DOHH2 (cell line): ENCODE measurements around the gene HACD3.

Experiments
- H3F3A ChIP-seq: fragments of 200-600 bp; sonication (generic), shearing (Covaris generic); 2 replicates; pipeline ENCODE4 v1.6.0; 2016; ENCODE audit warnings: antibody characterized with exemption, mild to moderate bottlenecking; ENCODE audit not compliant: control insufficient read depth, insufficient read depth
- H3K27ac ChIP-seq: fragments of 200-600 bp; sonication (generic); 2 replicates; pipeline ENCODE4 v1.5.1; 2014; ENCODE audit warnings: low read depth, mild to moderate bottlenecking, low read length, moderate library complexity
- H3K27me3 ChIP-seq: fragments of 200-600 bp; sonication (generic); 2 replicates; pipeline ENCODE4 v1.6.1; 2014; ENCODE audit warnings: mild to moderate bottlenecking, low read length, mixed read lengths; ENCODE audit not compliant: control insufficient read depth
- H3K36me3 ChIP-seq: fragments of 200-600 bp; sonication (generic); 2 replicates; pipeline ENCODE4 v1.6.1; 2014; ENCODE audit warnings: mild to moderate bottlenecking, low read length, moderate library complexity, mixed read lengths; ENCODE audit not compliant: control insufficient read depth
- H3K4me1 ChIP-seq: fragments of 200-600 bp; sonication (generic); 2 replicates; pipeline ENCODE4 v1.6.1; 2014; ENCODE audit warnings: mild to moderate bottlenecking, low read length, mixed read lengths; ENCODE audit not compliant: control insufficient read depth
- H3K4me2 ChIP-seq: fragments of 200-600 bp; sonication (generic); 2 replicates; pipeline ENCODE4 v1.6.0; 2014; ENCODE audit warnings: mild to moderate bottlenecking, low read length, moderate library complexity
- H3K4me3 ChIP-seq: fragments of 200-600 bp; sonication (generic); 2 replicates; pipeline ENCODE4 v1.5.1; 2014; ENCODE audit warnings: mild to moderate bottlenecking, low read length, mixed read lengths
- H3K79me2 ChIP-seq: fragments of 200-600 bp; sonication (generic); 2 replicates; pipeline ENCODE4 v1.6.1; 2014; ENCODE audit warnings: mild to moderate bottlenecking, low read length, mixed read lengths; ENCODE audit not compliant: control insufficient read depth
- H3K9me2 ChIP-seq: fragments of 200-600 bp; sonication (generic); replicated peaks from 2 replicates; pipeline ENCODE4 v1.6.1; 2014; ENCODE audit warnings: mild to moderate bottlenecking, low read length, mixed read lengths; ENCODE audit not compliant: control insufficient read depth
- H3K9me3 ChIP-seq: fragments of 200-600 bp; sonication (generic); 2 replicates; pipeline ENCODE4 v1.6.1; 2014; ENCODE audit warnings: antibody characterized with exemption, low read length, mixed read lengths; ENCODE audit not compliant: control insufficient read depth, insufficient read depth
- H4K20me1 ChIP-seq: fragments of 200-600 bp; sonication (generic); 2 replicates; pipeline ENCODE4 v1.6.0; 2014; ENCODE audit warnings: low read depth, mild to moderate bottlenecking, antibody characterized with exemption, low read length, moderate library complexity; ENCODE audit not compliant: control insufficient read depth, insufficient read depth
- EZH2phosphoT487 ChIP-seq: fragments of 200-600 bp; sonication (generic); IDR thresholded peaks from 2 replicates; pipeline ENCODE4 v1.6.1; 2017; ENCODE audit warnings: borderline replicate concordance, mild to moderate bottlenecking, antibody characterized with exemption, low read length, moderate library complexity, mixed read lengths
- TF ChIP-seq, protein P1 (sequence below): fragments of 200-600 bp; sonication (generic); IDR thresholded peaks from one replicate; pipeline ENCODE4 v1.5.1; 2014; ENCODE audit warnings: antibody characterized with exemption, mild to moderate bottlenecking, low read depth, low read length; ENCODE audit not compliant: poor library complexity, severe bottlenecking

HACD3 gene

DNA sequence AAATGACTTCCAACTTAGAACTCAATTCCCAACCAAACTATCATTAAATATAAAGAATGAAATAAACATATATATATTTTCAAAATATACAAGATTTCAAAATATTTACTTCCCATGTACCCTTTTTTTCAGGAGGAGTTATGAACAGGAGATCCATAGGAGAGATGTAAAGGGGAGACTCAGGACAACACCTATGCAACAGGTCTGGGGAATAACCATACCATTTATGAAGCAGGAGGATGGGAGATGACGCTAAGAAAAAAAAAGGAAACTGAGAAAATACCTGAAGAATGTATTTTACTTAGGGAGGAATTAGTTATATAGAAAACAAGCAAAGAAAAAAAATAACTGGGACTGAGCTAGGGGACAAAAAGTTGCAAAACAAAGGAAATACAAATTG, 56.8 kb downstream of the HACD3 start:
- H3K27ac ChIP-seq: no peak overlapping the region
- peaks cover 79% of the 10 kb centered on the region for H3K36me3 ChIP-seq
- H3K9me2 ChIP-seq: no peaks in the 10 kb centered on the region
- no peak for TF ChIP-seq EZH2phosphoT487
- TF ChIP-seq, protein P1, sequence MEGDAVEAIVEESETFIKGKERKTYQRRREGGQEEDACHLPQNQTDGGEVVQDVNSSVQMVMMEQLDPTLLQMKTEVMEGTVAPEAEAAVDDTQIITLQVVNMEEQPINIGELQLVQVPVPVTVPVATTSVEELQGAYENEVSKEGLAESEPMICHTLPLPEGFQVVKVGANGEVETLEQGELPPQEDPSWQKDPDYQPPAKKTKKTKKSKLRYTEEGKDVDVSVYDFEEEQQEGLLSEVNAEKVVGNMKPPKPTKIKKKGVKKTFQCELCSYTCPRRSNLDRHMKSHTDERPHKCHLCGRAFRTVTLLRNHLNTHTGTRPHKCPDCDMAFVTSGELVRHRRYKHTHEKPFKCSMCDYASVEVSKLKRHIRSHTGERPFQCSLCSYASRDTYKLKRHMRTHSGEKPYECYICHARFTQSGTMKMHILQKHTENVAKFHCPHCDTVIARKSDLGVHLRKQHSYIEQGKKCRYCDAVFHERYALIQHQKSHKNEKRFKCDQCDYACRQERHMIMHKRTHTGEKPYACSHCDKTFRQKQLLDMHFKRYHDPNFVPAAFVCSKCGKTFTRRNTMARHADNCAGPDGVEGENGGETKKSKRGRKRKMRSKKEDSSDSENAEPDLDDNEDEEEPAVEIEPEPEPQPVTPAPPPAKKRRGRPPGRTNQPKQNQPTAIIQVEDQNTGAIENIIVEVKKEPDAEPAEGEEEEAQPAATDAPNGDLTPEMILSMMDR: no peak
- no peak overlapping the region for H3K4me2 ChIP-seq
- 0 out of 2 replicates have a peak, but pooled peaks cover 6% of the 10 kb centered on the region for H3F3A ChIP-seq
- no peaks in the 10 kb centered on the region for H3K27me3 ChIP-seq
- no peaks in the 10 kb centered on the region for H3K79me2 ChIP-seq
- H4K20me1 ChIP-seq: no peaks in the 10 kb centered on the region
- H3K4me3 ChIP-seq: no peak overlapping the region
- H3K9me3 ChIP-seq: no peaks in the 10 kb centered on the region
- peaks cover 25% of the 10 kb centered on the region for H3K4me1 ChIP-seq

DNA sequence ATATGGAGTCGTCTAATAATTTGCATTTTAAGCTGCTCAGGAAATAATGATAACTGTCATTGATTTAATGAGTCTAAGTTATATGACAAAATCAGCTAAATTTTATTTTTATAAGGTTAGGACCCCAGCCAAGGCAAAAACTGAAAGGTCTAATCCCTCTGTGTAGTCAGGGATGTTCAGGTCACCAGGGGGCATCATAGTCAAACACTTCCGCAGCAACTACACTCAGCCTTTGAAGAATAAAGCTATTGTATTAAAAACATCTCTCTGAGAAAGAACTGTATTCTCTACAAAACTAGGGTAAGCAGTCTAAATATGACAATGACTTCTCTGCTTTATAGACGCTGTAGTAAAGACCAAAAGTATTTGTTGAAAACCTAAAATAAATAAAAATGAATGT, 65.7 kb downstream of the HACD3 start:
- Histone ChIP-seq H3K4me1 (0 out of 2 replicates have a peak, but pooled peaks cover 3% of the 10 kb centered on the region), H3K9me2 (no peaks in the 10 kb centered on the region), H3K4me2 (no peak overlapping the region), H3K9me3 (no peaks in the 10 kb centered on the region), H3F3A (no peaks in the 10 kb centered on the region), H3K4me3 (no peak overlapping the region), H3K36me3 (peaks cover 93% of the 10 kb centered on the region), H3K79me2 (0 out of 2 replicates have a peak, but pooled peaks cover 2% of the 10 kb centered on the region), H3K27me3 (no peaks in the 10 kb centered on the region), H3K27ac (no peak overlapping the region), H4K20me1 (no peaks in the 10 kb centered on the region)
- TF ChIP-seq, protein P1: peak; percentile 53
- TF ChIP-seq EZH2phosphoT487: no peak

DNA sequence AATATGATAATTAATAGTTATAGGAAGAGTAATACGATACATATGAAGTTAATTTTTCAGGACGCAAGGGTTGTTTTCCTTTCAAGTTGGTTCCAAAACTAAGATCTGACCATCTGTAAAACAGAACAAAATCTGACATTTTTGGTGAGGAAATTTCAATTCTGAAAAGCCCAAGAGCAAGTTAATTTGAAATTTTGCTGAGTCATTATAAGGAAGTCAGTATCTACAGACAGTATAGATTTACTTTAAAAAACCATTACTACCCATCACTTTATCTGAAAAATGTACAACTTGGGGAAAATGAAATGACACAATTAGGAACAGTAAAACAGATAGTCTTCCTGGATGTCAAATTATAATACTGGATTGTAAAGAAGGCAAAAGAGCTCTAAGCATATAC, 68.2 kb downstream of the HACD3 start:
- no peaks in the 10 kb centered on the region for H3K9me3 ChIP-seq
- TF ChIP-seq, protein P1: no peak
- TF ChIP-seq EZH2phosphoT487: no peak
- 0 out of 2 replicates have a peak, but pooled peaks cover 3% of the 10 kb centered on the region for H3K4me1 ChIP-seq
- H3K27ac ChIP-seq: no peak overlapping the region
- no peaks in the 10 kb centered on the region for H3K27me3 ChIP-seq
- H3F3A ChIP-seq: no peaks in the 10 kb centered on the region
- H3K4me2 ChIP-seq: no peak overlapping the region
- H3K36me3 ChIP-seq: peaks cover 81% of the 10 kb centered on the region
- no peak overlapping the region for H3K4me3 ChIP-seq
- H3K9me2 ChIP-seq: no peaks in the 10 kb centered on the region
- 0 out of 2 replicates have a peak, but pooled peaks cover 5% of the 10 kb centered on the region for H3K79me2 ChIP-seq
- H4K20me1 ChIP-seq: no peaks in the 10 kb centered on the region
